Measurements from ENCODE around the gene CRHR2.

CRHR2 gene

GRCh38 chr7:30706316-30706715, 24.1 kb upstream of the CRHR2 start:
- no peak for DNase-seq

DNA sequence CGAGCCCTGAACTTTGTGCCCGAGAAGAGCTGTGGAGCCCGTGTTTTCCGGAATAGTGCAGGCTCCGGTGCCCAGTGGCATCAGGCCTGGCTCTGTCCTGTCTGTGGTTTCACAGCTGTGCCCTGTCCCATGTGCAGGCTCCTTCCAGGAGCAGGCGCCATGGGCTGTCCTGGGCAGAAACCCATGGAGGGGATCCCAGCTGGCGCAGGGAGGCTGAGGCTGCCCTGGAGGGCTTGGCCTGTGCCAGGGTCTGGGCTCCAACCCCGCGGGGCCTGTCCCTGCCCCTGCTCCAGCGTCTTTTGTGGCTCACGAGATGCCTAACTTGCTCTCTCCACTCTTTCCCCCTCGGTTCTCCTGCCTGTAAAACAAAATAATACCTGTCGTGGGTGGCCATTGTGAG, 23.3 kb upstream of the CRHR2 start:
- no peak for DNase-seq

GRCh38 chr7:30705008-30705407, 22.8 kb upstream of the CRHR2 start:
- DNase-seq, result no peak

- DNase-seq, result no peak
Observed at GRCh38 chr7:30703756-30704155, 21.5 kb upstream of the CRHR2 start.

GRCh38 chr7:30702200-30702599, 19.9 kb upstream of the CRHR2 start:
- no peak for DNase-seq

GRCh38 chr7:30700941-30701340, 18.7 kb upstream of the CRHR2 start:
- DNase-seq, result no peak

DNA sequence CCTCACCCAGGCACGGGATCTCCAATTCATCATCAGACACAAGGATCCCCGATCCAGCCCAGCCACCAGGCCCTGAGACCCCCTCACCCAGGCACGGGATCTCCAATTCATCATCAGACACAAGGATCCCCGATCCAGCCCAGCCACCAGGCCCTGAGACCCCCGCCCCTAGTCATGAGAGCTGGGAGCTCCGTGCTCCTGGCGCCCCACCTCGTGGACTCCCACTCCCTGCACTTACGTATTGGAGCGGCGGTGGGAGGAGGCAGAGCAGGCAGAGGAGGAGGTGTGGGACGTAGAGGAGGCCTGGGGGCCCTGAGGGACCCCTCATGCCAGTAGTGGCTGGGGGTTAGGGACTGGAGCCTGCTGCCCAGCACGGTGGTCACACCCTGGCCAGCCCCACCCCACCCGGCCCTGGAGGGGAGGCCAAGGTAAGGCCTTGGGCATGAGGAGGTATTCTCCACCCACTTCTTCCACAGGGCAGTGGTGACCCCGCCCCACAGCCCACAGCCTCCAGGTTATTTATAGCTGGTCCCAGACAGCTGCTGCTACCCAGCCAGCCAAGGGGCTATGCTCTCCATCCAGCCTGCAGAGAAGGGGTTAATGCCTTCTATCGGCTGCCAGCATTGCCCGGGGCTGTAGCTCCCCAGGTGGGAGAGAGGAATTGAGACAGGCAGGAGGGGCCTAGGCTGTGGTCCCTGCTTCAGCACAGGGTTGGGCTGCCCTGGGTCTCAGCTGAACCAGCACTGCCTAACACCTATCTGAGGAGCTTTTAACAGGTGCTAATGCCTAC, 17.6 kb upstream of the CRHR2 start:
- DNase-seq, result no peak

DNA sequence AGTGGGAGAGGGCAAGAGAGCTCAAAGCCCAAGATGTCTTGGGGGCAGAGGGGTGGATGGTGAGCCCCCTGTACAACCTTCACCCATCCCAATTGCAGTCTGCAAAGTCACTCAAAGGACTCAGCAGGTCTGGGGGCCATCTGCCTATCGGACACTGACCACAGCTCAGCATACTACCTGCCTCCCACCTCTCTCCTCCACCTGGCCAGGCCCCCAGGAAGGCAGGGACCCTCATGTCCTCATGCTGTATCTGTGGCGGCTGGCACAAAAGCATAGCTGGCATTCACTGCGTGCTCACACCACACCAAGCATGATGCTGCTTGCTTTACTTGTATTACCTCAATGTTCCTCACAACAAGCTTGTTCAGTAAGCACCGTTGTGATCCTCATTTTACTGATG, 16.2 kb upstream of the CRHR2 start:
- no peak for DNase-seq

DNA sequence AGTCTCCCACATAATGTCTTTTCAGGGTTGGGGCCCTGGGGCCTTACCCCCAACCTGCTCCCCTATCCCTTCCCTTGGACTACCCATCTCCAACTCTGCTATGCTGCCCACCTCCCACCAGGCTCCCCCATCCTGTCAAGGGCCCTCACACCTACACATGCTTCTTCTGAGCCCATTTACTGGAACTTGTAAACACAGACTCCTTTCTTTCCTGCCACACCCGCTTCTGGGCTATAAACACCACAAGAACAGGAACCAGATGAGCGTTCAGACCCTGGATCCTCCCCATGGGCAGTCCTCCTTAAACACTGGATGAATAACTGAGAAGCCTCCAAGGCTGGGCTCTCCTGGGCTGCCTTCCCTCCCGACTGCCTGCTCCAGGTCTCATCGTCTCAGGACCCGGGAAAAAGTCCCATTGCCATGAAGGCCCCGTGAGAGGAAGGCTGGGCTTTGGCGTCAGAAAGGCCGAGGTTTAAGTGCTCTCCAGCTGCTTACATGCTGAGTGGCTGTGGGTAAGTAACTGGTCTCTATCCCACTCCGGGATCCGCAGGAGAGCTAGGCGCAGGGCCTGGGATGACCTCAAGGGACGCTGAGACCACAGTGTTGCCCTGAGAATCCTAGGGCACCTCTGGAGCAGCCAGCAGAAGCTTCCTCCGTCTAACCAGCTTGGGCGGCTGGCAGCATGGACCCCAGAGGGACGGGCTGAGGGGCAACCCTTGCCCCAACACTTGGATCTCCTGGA, 15.6 kb upstream of the CRHR2 start:
- no peak for DNase-seq

GRCh38 chr7:30694774-30695721, 12.8 kb upstream of the CRHR2 start:
- DNase-seq, result no peak

DNA sequence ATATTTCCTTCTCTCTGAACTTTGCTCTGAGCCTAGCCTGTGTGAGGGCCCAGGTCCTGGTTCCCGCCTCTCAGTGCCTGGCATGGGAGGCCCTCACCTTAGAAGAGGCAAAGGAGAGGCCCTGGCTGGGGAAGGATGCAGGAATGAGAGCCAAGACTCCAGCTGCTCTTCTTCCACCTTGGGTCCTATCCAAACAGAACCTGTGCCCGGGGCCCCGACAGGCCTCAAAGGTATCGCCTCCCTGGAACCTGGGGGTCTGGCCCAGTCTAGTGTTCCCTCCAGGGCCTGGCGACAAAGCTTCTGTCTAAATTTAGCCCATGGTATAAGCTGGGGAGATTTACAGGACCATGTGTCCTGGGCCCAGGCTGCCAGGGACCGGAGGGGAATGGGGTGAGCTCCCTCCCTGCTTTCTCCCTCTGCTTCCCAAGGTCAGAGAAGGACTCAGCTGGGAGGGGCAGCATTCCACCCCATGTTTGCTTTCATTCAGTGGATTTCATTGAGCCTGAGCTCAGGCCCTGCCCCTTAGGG, 12.0 kb upstream of the CRHR2 start:
- DNase-seq, result no peak

DNA sequence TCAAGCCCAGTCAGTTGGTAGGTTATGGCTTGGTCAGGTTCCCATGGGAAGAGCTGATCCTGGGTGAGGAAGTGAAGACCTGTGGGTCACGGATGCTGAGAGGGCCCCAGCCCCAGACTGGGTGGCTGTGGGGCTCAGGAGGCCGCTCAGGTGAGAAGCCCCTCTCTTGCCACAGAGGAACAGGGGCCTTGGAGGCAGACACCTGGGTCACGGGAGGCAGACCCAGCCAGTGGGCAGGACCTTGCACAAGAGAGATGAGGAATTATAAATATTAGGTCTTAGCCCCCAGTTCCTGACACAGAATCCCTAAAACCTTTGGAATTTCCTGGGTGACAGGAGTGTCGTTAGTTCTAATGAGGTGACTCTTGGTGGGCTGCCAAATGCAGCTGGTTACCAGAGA, 10.6 kb upstream of the CRHR2 start:
- no peak for DNase-seq

GRCh38 chr7:30692438-30692837, 10.2 kb upstream of the CRHR2 start:
- DNase-seq, result no peak

GRCh38 chr7:30690011-30690410, 7.8 kb upstream of the CRHR2 start:
- no peak for DNase-seq

GRCh38 chr7:30688718-30689221, 6.5 kb upstream of the CRHR2 start:
- no peak for DNase-seq

- no peak for DNase-seq
Observed at GRCh38 chr7:30687604-30688003, 5.3 kb upstream of the CRHR2 start.

- no peak for DNase-seq
Observed at GRCh38 chr7:30684351-30684750, 2.1 kb upstream of the CRHR2 start.

DNA sequence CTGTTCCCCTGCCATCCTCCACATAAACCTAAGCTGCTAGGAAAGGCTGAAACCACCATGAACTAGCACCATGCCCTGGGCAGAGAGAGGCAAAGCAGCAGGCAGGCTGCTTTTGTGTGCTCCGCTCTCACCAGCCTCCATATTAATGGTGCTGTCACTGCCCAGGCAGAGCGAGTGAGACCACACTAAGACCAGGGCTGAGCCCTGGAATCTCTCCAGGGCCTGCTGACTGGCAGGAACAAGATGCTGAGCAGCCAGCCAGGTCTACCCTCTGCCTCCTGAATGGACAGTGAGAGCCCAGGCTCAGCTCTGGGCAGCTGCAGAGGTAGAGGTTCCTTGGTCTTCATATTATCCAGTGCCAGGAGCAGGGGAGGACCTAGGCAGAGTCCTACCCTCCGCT, 1.6 kb upstream of the CRHR2 start:
- DNase-seq, result no peak

GRCh38 chr7:30683306-30683705, 1.1 kb upstream of the CRHR2 start:
- no peak for DNase-seq

GRCh38 chr7:30681815-30682211, 443 bp downstream of the CRHR2 start:
- no peak for DNase-seq

DNA sequence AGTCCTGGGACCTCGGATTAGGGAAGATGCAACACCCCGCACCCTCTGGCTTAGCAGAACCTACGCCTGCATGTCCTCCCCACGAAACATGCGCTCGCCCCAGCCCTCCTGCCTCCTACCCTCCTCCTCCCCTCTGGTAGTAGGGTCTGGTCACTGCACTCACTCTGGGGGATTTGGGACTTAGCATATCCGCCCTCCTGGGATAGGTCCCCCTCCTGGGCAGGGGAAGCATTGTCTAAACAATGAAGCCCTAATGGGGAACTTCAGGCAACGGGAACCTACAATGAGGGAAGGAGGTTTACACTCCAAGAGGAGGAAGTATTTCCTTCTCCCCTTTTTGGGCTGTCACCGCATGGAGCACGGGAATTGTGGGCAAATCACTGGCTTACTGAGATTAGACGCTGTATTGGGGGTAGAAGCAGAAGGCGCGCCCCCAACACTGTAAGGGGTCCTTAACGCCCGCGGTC, 892 bp downstream of the CRHR2 start:
- no peak for DNase-seq

DNA sequence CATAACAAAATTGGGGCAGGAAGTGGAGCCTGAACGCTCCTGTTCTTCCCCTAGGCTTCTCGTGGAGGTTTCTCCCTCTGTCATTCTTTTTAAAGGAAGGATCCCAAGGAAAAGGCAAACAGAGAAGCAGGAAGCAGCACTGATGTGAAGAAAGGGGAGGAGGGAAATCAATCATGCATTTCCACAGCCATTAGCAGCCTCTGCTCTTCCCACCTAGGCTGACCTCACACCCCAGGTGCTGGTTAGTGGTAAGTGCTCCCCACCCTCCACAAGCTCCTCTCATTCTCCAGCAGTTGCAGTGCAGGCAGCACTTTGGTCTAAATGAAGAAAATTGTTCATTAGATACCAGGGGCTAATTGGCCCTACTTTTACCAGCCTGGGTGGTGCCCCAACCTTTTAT, 2.6 kb downstream of the CRHR2 start:
- no peak for DNase-seq

GRCh38 chr7:30678805-30679204, 3.5 kb downstream of the CRHR2 start:
- no peak for DNase-seq
